T follicular helper cell (primary cell): Measurements from ENCODE around the gene INO80.

Experiments
- DNase-seq: peaks from one replicate; pipeline ENCODE4 v3.0.0-alpha.2; 2020; ENCODE audit warnings: low read depth

Gene INO80

DNA sequence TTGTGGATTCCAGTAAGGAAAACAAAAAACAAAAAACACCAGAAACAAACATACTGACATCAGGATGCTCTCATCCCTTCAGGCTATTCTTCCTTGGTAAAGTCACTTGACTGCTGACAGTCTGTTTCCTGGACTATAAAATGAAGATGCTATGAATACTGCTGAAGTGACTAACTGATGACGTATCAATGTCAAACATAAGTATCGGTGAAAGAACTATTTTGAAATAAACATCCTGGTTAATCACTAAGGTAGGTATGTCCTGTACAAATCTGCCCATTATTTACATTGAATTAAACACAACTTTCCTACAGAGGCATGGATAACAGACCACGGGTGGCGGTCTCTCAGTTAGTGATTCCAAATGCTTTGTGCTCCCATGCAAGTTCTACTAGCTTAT lies 116.9 kb downstream of the INO80 start:
- no peak for DNase-seq

DNA sequence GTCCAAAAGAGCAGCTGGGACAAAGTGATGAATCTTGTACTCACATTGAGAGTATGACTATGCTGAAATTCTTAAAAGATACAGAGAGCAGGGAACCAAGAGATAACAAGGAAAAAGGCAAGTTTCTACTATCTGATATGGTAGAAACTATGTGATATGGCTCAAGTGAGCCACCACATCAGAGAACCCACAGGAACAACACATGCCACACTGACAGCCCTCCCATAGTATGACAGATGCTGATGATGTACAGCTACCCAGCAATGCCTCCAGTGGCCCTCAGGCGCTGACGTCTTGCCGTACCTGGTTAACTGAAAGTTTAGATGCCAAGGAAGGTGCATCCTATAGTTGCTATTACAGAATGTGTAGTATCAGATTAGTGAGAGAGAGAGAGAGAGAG lies 120.4 kb downstream of the INO80 start:
- DNase-seq = no peak

DNA sequence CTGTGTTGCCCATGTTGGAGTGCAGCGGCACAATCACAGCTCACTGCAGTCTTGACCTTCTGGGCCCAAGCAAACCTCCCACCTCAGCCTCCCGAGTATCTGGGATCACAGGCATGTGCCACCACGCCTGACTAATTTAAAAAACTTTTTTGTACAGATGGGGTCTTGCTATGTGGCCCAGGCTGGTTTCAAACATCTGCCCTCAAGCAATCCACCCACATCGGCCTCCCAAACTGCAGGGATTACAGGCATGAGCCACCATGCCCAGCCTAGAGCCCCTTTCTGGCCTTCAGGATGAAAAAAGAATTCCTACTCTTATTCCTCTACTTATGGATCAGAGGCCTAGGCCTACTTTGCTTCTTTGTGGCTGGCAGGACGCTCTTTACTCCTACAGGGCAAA lies 123.3 kb downstream of the INO80 start:
- DNase-seq = no peak

DNA sequence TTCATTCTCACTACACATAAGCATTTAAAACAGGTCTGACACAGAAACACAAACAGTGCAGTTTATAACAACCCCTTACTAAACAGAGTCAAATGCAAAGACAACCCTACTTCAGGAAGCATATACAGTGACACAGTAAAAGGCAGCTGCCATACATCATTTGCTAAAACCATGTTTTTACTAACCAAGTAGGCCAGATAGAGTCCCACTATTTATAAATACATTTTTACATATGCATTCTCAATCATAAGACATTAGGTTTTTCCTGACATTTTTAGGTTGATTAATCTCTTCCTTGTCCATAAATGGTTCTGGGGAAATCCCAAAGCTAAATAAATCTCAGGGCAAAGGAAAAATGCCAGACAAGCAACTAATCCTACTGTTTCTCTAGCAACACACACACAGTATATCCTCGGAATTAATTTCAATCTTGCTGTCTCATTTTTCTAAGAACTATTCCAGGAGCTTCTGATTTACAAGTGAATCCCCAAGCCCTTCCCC lies 123.8 kb downstream of the INO80 start:
- no peak for DNase-seq

DNA sequence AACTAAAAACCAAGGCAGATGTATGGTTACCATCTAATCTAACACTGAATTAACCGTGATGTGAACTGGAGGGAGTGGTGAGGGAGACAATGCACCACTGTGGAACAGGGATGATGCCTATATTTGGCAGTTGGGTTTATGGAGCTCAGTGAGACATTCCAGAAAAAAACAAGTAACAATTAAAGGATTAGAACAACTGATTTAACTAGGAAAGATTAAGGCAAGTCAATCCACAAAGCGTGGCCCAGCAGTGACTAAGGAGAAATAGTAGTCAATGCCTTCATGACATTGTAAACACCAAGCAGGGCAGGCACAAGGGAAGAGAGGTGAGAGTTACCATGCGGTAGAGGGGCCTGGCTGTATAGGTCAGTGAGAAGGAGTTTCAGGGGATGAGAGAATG lies 124.7 kb downstream of the INO80 start:
- no peak for DNase-seq

DNA sequence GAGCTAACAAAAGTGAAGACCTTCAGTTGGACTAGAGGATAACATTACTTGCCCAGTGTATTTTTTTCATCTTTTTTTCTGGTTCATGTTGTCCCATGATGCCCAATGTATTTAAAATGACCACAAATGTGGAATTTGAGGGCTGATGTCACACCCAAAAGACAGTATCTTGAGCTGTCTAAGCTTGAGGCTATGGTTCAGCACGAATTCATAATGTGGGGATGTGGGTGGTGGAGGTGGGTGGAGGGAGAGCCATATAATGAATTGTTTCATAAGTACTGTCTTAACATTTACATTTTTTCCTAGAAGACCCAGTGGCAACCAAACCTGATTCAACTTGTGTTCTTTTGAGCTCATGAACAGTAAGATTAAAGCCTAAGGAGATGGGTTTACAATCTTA lies 125.3 kb downstream of the INO80 start:
- no peak for DNase-seq

DNA sequence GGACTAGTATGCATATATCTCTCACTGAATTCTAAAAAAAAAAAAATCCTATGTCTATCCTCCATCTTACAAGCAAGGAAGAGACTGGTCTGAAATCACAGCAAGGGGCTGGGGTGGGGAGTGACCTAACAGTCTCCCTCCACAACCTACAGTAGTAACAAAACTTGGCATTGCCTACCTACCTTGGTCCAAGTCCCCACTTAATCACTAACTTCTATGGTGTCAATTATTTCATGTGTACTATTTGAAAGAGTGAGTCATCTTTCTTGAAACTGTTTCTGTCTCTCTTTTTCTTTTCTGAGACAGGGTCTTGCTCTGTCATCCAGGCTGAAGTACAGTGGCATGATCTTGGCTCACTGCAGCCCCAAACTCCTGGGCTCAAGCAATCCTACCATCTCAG lies 126.0 kb downstream of the INO80 start:
- DNase-seq = no peak

DNA sequence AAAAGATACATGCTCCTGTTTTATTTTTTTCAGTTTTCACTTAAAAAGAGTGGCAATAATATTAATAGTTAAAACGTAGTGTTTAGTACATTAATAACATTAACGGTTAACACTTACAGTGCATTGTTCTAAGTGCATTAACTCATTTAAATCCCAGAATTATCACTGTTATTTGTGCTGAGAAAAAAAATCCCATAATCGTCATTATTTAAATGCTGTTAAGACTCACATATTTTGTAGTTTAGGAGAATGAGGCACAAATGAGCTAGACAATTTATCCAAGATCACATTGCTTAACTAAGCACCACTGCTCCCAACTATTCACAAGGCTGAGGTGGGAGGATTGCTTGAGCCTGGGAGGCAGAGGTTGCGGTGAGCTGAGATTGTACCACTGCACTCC lies 127.9 kb downstream of the INO80 start:
- no peak for DNase-seq

DNA sequence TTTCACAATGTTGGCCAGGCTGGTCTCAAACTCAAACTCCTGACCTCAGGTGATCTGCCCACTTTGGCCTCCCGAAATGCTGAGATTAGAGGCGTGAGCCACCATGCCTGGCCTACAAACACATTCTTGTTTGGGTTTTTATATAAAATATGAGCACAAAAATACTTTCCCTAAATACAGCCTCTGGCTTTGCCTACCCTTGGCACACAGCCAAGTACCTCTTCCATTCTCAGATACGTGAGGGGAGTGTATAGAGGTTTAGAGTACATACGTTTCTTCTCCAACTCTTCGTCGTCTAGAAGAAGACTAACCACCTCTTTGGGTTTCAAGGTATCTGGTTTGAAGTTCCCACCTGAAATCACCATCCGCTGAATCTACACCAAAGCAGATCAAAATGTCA lies 129.3 kb downstream of the INO80 start:
- DNase-seq = no peak

DNA sequence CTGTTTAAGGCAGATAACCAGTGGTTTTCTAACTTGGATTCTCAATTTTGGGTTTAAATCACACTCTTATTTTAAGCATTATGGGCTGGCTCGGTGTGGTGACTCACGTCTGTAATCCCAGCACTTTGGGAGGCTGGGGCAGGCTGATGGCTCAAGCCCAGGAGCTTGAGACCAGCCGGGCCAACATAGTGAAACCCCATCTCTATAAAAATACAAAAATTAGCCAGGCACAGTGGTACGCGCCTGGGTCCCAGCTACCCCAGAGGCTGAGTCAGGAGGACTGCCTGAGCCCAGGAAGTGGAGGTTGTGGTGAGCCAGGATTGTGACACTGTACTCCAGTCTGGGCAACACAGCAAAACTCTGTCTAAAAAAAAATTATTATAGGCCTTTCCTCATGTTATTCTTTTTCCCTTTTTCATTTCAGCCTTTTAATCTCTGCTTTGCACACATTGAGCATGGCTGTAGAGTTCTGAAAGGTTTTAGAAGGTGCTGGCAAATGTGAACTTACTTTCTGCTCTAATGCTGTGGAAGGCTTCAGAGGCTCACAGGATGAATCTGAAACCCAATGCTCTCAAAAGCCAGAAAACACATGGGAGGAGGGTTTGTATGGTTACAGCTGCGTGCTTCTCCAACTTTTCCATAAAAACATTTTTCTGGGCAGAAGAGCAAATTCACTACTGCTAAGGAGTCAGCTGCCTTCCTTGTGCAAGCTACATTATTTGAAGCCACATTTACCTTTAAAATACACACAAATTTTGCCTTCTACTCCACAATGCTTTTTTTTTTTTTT lies 130.3 kb downstream of the INO80 start:
- DNase-seq = no peak

DNA sequence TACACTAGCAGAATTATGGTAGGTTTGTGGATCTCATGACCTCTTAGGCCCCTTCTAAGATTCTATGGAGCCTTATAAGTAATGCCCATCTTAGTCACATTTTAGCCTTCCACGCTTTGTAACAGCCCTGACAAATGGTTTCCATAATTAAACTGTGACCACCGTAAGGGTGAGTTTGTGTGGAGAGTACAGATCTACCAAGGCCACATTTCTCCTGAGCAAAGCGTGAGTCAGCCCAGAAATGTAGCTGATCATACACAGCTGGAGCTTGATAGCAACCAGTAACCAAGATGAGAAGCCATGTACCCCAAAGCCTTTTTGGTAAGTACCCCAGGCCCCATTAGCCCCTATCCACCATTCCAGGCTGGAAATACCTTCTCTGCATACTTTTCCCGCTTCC lies 131.1 kb downstream of the INO80 start:
- DNase-seq = no peak

DNA sequence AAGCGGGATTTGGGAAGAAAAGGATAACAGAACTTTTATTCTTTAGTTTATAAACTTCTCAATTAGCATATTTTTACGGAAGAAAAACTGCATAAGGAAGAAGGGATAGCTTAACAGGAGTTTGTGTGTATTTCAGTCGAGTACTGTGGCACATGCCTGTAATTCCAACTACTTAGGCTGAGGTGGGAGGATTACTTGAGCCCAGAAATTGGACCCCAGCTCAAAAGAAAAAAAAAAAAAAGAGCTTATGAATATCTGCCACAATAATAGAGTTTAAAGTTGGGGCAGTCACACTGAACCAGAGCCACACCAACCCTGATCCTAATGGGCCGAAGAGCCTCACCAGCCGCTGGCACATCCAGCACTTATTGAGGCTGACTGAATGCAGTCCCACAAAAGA lies 131.7 kb downstream of the INO80 start:
- no peak for DNase-seq

DNA sequence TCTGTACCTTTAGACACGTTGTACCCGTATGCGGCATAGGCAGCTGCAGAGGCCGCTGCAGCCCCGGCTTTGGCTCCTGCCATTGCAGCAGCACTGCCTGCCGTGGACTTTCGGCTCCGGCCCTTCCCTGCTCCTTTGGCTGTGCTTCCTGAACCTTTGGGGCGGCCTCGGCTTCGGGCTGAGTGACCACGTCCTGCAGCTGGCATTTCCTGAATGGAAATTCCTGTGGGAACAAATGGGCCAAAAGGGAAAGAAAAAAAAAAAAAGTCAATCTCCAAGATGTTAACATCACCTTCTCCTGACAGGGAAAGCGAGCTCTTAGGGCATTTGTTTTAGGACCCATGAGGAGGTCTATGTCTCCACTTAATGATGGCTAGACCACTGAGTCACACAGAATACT lies 133.2 kb downstream of the INO80 start:
- DNase-seq = no peak

DNA sequence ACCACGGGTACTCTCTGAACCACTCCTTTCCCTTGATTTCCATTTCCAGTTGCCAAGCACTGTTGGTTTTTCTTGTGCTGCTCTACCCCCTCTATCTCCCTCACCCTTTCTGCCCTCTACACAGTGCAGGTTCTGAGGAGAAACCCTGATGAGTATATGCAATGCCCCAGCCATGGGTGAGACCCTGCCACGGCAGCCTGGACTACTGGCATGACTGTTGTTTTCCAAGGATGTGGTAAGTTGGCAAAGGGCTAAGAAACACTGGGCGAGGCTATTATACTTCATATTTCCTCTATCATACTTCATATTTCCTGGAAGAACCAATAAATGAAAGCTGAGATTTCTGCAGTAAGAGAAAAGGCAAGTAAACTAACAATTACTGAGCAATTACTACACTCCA lies 134.9 kb downstream of the INO80 start:
- no peak for DNase-seq

DNA sequence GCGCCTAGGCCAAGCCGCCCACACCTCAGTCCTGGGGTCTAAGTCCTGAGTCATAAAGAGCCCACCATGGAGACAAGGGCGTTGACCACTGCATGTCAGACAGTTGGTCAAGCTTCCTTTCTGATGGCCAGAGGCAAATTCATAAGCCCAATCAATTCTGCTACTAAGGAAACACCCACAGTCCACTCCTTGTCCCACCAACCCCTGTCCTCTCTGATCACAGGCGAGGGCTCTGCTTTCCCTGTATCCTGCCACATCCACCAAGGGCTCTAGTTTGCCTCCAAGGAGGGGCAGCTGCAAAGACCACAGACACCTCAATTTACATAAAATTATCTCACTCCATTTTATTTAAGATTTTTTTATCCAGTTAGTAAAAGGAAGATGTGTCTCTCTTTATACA lies 137.5 kb downstream of the INO80 start:
- DNase-seq = no peak

DNA sequence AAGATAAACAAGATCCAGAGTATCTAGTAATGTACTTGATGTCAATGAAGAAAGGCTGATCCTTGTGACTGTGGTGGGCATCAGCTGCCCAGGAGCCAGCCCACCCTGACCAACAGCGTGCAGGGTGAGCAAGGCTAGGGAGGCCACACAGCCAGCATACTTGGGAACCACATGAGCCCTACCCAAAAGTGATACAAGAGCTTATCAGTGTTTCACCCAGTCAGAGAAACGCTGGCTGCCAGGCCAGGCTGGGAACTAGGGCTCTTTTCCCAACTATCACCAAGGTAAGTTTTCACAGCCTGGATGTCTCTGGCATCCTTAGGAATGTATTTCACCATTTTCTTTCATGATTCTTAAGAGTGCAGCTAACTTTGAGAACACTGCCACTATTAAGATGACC lies 137.9 kb downstream of the INO80 start:
- no peak for DNase-seq

DNA sequence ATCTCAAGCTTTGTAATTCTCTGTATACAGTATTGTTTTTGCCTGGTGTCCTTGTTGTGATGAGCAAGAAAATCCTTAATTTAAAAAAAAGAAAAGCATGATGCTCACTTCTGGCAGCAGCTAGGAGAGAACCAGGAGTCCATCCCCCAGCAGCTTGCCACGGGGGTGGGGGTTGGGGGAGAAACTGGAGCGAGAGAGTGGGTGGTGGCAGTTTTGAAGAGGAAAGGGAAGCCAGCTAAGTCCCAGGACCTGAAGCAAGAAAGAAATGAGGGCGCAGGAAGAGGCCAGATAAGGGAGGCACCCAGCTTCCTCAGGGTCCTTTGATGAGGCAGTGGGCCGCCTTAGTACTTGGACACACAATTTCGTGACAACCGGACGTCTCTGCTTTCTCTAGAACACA lies 139.3 kb downstream of the INO80 start:
- DNase-seq = no peak

DNA sequence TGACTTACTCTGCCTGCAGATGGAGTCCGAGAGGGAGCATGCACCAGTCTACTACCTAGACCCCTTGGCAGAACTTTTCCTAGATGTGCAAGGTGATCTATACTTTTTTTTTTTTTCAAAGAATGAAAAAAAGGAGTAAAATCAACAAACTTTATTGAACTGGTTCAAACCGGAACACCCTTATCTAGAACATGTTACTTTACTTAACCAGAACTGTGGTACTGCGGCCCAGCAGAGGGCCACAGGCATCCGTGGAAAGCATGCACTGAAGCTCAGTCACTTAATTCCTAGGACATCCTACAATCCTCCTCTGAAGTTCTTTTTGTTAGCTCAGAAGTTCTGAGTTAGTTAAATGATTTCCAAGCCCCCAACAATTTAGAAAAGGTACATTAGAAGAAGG lies 141.2 kb downstream of the INO80 start:
- no peak for DNase-seq

DNA sequence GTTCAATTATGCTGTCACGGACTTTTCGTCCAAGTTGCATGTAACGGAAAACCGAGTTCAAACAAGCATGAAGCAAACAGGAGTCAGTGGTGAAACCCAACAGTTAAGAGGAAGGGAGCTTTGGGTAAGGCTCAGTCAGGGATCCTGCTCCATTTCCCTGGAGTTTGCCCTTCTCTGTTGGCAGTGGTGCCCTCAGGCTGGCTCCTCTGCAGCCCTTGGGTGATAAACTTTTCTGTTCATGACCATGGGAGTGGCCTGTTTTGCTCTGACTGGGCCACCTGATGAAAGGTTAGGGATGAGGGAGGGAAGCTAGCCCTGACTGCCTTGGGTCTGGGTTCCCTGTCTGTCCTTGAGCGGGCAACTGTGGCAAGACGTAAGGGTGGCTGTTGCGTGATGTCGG lies 146.7 kb downstream of the INO80 start:
- no peak for DNase-seq

DNA sequence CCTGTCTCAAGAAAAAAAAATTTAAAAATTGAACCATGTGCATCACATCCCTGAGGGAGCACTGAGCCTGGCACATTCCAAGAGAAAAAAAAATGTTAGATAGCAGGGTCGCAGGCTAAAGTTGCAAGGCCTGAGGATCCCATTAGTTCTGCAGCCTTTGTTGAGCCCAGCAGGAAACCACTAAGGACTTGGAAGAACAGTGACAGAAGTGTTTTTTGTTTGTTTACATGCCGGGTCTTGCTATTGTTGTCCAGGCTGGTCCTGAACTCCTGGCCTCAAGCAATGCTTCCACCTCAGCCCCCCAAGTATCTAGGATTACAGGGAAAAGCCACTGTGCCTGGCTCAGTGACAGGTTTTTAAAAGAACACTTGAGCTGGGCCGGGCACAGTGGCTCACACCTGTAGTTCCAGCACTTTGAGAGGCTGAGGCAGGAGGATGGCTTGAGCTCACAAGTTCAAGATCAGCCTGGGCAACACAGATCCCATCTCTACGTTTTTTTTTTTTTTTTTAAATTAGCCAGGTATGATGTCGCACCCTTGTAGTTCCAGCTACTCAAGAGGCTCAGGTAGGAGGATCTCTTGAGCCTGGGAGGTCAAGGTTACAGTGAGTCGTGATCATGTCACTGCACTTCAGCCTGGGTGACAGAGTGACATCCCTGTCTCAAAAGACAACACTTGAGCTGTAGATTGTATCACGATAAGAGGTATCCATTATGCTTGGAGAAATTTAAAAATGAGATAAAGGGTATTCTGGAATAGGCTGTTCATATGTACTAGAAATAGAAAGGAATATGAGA lies 147.6 kb downstream of the INO80 start:
- no peak for DNase-seq

DNA sequence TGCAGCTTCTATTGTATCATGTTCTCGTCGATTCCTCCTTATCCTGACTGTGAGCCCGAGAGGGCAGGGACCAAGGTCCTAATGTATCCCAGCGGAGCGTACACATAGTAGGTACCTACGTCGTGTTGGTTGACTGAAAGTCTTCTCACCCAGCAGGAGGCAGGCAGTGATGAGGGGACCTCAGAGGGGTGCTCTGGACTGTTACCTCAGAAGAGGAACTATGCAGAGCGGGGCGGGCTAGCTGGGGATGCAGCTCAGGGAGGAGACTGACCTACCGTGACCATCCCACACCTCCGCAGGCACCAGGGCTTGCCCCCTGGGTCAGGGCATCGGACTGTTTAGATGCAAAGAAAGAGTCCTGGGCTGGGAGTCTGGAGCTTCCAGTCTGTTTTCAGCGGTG lies 151.4 kb downstream of the INO80 start:
- no peak for DNase-seq

DNA sequence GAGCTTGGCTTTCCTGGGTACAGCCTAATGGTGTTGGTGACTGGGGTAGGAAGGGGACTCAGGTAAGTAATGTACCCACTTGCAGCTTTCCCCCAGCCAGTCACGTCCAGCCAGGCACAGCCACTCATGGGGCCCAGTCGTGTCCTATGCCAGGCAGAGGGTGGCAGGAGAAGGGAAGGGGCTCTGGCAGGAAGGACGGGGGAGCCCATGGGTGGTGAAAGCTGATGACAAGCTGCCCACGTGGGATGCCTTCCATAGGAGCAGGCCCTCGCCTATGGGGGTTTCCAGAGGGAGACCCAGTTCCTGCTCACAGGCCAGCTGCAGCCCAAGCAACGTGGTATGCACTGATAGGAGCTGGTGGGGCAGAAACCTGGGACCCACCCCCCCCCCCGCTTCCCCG lies 152.1 kb downstream of the INO80 start:
- DNase-seq = no peak

DNA sequence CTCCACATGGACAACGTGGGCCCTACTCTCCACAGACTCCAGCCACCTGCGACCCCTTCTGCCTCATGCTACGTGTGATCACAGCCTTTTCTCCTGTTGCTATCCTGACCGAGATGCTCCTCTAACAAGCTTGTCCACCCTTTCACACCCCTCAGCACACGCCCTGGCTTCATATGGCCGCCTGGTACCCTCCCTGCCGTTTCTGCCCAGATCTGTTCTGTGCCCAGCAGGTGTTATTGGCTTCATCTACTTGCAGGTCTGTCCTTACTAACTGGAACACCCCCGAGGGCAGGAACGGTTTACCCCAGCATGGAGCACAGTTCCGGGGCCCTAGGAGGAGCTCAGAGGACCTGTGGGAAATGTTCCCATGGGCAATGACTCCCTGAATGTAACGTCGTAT lies 152.9 kb downstream of the INO80 start:
- no peak for DNase-seq
